Activated CD4-positive, alpha-beta memory T cell treated with anti-CD3 and anti-CD28 coated beads for 36 hours (primary cell): ENCODE data around the gene NLGN3. TPM values are rescaled to one million over a fixed set of nuclear protein-coding genes. Genes with fewer than 3 reads are reported as not detected.

Experiments
- CTCF ChIA-PET: fragments of 350-600 bp; sonication (Branson Sonifier 250); formaldehyde crosslinking; loops from one replicate; lab custom pipeline; 2021; ENCODE audit warnings: antibody characterized with exemption, inconsistent platforms; lab: Charles Lee
- POLR2A ChIA-PET: fragments of 350-600 bp; sonication (Branson Sonifier 250); formaldehyde crosslinking; loops from one replicate; lab custom pipeline; 2021; ENCODE audit warnings: antibody characterized with exemption; lab: Charles Lee
- DNase-seq: peaks from one replicate; pipeline ENCODE4 v3.0.0-alpha.2; 2020
- H3K27ac Mint-ChIP-seq: one replicate; pipeline ENCODE4 v1.8.0; 2021; ENCODE audit warnings: mixed read lengths
- H3K27me3 Mint-ChIP-seq: one replicate; pipeline ENCODE4 v1.8.0; 2021; ENCODE audit warnings: mixed read lengths
- H3K36me3 Mint-ChIP-seq: one replicate; pipeline ENCODE4 v1.8.0; 2021; ENCODE audit warnings: mixed read lengths
- H3K4me1 Mint-ChIP-seq: one replicate; pipeline ENCODE4 v1.8.0; 2021; ENCODE audit warnings: low read depth, mixed read lengths
- H3K4me3 Mint-ChIP-seq: one replicate; pipeline ENCODE4 v1.8.0; 2021; ENCODE audit warnings: mild to moderate bottlenecking, mixed read lengths
- H3K9me3 Mint-ChIP-seq: one replicate; pipeline ENCODE4 v1.8.0; 2021; ENCODE audit warnings: mixed read lengths
- intact Hi-C: fragments of 100-400 bp; cut with micrococcal nuclease; formaldehyde crosslinking; loops from one replicate; pipeline ENCODE4 v1.15.1; 2023
- total RNA-seq, 2 experiments: library from RNA; stranded (reverse); gene quantifications; one replicate each; pipeline ENCODE4 v1.2.3, GENCODE V29; 2021

NLGN3 gene
- total RNA-seq, 2 experiments from 2014 or later: 0.58 to 0.86 TPM

DNA sequence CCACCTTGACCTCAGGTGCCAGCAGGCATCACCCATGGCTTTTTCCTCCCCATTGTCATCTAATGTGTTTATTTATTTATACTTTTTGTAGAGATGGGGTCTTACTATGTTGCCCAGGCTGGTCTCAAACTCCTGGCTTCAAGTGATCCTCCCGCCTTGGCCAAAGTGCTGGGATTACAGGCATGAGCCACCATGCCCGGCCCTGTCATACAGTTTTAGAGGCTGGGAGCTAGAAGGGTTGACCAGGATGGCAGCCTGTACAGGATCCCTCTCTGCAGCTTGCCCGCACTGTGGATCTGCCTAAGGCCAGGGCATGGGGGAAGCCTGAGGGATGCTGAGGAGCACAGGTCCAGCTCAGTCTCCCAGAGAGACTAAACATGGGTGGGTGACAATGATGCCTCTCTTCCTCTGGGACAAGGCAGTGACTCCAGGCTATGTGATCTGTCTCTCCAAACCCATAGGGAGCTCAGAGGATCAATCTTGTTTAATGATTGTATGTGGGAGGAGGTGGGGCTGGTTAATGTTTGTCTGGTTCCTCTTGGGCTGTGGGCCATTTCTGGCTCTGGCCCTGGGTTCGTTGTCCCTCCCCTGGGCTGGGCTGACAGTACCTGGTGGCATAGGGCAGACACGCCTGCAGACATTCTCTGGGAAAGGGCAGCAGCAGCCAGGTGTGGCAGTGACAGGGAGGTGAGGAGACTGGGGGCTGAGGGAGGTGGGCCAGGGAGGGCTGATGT is 70.1 kb downstream of the NLGN3 start:
- Mint-ChIP-seq H3K27me3 (no peaks in the 10 kb centered on the region), H3K27ac (no peak overlapping the region), H3K4me1 (no peaks in the 10 kb centered on the region), H3K36me3 (no peaks in the 10 kb centered on the region), H3K4me3 (no peak overlapping the region), H3K9me3 (no peaks in the 10 kb centered on the region)
- intact Hi-C loops: no loop called here
- ChIA-PET POLR2A (no interaction called here), CTCF (no interaction called here)
- DNase-seq: no peak

DNA sequence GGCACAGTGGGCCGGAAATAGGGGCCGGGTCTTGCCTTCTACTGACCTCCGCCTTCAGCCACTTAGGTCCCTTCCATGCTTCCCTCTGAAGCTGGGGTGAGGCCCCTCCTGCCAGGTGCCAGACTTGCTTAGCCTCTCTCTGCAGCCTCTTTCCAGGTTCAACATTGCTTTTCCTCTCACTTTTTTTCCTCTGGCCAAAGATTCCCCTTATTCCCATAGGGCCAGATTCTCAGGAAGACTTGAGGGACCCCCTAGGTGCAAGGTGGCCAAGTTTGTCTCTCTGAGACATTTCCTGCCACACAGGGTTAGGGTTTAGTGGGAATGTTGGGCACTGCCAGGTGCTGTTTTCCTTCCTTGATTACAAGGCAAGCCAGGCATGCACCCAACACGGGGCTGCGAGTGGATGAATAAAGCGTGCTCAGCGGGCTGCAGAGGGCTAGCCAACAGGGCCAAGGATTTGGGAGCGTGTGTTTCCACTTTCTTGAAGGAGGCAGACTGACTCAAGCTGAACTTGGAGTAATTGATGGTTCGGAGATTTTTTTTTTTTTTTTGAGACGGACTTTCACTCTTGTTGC is 70.8 kb downstream of the NLGN3 start:
- Mint-ChIP-seq H3K27me3 (no peaks in the 10 kb centered on the region), H3K4me3 (no peak overlapping the region), H3K4me1 (no peaks in the 10 kb centered on the region), H3K36me3 (no peaks in the 10 kb centered on the region), H3K9me3 (no peaks in the 10 kb centered on the region), H3K27ac (no peak overlapping the region)
- ChIA-PET POLR2A (no interaction called here), CTCF (no interaction called here)
- DNase-seq: no peak
- intact Hi-C loops: no loop called here

DNA sequence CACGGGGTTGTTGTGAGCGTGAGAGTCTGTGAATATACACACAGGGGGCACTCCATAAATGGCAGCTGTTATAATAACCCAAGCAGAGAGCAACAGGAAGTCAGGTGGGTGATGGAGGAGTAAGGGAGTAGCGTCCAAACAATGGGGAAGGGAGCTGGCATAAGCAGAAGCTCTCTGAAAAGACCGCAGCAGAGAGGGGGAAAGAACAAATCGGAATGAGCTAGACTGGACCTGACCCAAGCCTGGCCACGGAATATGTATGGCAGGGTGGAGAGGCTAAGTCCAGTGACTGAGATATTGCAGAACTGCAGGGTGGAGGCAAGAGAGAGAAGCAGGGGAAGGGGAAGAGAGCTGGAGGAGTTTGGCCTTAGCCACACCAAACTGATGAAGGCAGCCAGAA is 71.8 kb downstream of the NLGN3 start:
- no peaks in the 10 kb centered on the region for H3K36me3 Mint-ChIP-seq
- POLR2A ChIA-PET: no interaction called here
- no peaks in the 10 kb centered on the region for H3K27me3 Mint-ChIP-seq
- DNase-seq: no peak
- CTCF ChIA-PET: no interaction called here
- no peaks in the 10 kb centered on the region for H3K9me3 Mint-ChIP-seq
- intact Hi-C loops: no loop called here
- H3K4me3 Mint-ChIP-seq: no peak overlapping the region
- H3K4me1 Mint-ChIP-seq: no peaks in the 10 kb centered on the region
- H3K27ac Mint-ChIP-seq: no peak overlapping the region

DNA sequence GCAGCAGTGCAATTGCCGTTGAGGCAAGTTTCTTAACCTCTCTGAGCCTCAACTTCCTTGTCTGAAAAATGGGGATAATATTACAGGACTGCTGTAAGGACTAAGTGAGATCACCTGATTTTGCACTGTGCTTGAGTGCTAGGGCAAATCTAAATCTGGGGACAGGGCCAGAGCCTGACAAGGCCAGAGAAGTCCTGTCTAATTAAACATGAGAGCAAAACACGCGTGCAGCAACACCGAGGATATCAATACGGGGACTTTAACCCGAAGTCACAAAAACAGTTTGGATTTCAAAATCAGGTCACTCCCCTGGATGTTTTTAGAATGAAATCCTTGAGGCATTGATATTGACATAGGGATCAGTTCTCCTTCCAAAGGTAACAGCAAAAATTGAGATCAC is 72.7 kb downstream of the NLGN3 start:
- Mint-ChIP-seq H3K4me3 (no peak overlapping the region), H3K4me1 (no peaks in the 10 kb centered on the region), H3K36me3 (no peaks in the 10 kb centered on the region), H3K27me3 (no peaks in the 10 kb centered on the region), H3K27ac (no peak overlapping the region), H3K9me3 (no peaks in the 10 kb centered on the region)
- CTCF ChIA-PET: no interaction called here
- POLR2A ChIA-PET: no interaction called here
- DNase-seq: no peak
- intact Hi-C loops: no loop called here

Other genes with a start within 250 kb of the NLGN3 start
- not detected for gene TEX11, start 236.1 kb upstream of the NLGN3 start, total RNA-seq
- not detected for gene SLC7A3, start 213.7 kb upstream of the NLGN3 start, total RNA-seq
- 10 to 100 TPM; 42.1 to 42.5 TPM for gene SNX12, start 76.5 kb upstream of the NLGN3 start, total RNA-seq
- gene FOXO4, start 49.0 kb upstream of the NLGN3 start, total RNA-seq: 10 to 100 TPM in 1 of 2 experiments, 1 to 10 TPM in 1; 8.7 to 10.7 TPM
- 10 to 100 TPM; 12.0 to 12.6 TPM for gene CXorf65, start 38.1 kb upstream of the NLGN3 start, total RNA-seq
- gene IL2RG, start 33.3 kb upstream of the NLGN3 start, total RNA-seq: 100 to 1,000 TPM; 289 to 290 TPM
- 10 to 100 TPM; 46.9 to 50.1 TPM for gene MED12, start 26.2 kb upstream of the NLGN3 start, total RNA-seq
- not detected for gene GJB1, start 78.4 kb downstream of the NLGN3 start, total RNA-seq
- gene ZMYM3, start 109.3 kb downstream of the NLGN3 start, total RNA-seq: 10 to 100 TPM; 17.2 to 17.5 TPM
- gene NONO, start 138.8 kb downstream of the NLGN3 start, total RNA-seq: 100 to 1,000 TPM; 450 to 460 TPM
- gene ITGB1BP2, start 156.9 kb downstream of the NLGN3 start, total RNA-seq: 1 to 10 TPM; 4.8 to 5.6 TPM
- 10 to 100 TPM; 24.3 to 26.3 TPM for gene TAF1, start 221.5 kb downstream of the NLGN3 start, total RNA-seq